Measurements from ENCODE around the gene TBL2. TPM values are rescaled to one million over a fixed set of nuclear protein-coding genes. Genes with fewer than 3 reads are reported as not detected.
"Not testable (repeated sequence)": the region's sequence is repeated elsewhere in the genome, so short reads cannot be mapped to it uniquely, and the experiment has no call there.

The TBL2 gene, protein sequence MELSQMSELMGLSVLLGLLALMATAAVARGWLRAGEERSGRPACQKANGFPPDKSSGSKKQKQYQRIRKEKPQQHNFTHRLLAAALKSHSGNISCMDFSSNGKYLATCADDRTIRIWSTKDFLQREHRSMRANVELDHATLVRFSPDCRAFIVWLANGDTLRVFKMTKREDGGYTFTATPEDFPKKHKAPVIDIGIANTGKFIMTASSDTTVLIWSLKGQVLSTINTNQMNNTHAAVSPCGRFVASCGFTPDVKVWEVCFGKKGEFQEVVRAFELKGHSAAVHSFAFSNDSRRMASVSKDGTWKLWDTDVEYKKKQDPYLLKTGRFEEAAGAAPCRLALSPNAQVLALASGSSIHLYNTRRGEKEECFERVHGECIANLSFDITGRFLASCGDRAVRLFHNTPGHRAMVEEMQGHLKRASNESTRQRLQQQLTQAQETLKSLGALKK
- 139 and 161 TPM in 2 replicates for total RNA-seq (2014; rRNA removed; shearing (Covaris generic))
- polyA plus RNA-seq (2015; cell fraction: cytosol; rRNA removed) = 90.1 and 99.7 TPM in 2 replicates
- 62.8 and 70.5 TPM in 2 replicates for polyA plus RNA-seq (2015; cell fraction: nucleus; rRNA removed)

DNA sequence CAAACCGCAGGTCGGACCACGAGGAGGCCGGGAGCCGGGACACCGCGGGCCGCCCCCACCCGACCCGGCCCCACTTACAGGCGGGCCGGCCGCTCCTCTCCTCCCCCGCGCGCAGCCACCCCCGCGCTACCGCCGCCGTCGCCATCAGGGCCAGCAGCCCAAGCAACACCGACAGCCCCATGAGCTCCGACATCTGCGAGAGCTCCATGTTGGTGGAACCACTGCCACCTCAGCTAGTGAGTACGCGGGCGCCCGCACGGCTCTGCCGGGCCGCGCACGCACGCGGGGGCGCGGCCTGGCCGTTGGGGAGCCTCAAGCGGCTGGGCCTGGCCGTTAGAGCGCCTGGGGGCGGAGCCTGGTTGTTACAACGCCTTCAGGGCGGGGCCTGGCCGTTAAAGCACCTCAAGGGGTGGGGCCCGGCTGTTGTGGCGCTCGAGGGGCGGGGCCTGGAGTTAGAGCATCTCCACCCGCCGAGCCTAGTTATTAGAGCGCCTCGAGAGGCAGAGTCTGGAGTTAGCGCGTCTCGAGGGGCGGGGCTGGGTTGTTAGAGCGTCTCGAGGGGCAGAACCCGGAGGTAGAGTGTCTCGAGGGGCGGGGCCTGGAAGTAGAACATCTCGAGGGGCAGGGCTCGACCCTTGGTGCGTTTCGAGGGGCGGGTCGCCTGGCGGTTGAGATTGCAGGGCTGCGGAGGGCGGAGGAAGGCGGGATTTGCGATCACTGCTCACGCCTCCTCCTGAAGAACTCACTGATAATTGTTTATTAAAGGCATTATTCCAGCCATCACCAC is at the start of gene TBL2:
TBL2 (minus strand) TSS at position 238 of the 787 bp plus-strand sequence; CDS start at position 208, 30 bp downstream.
- in situ Hi-C loops (cut with HindIII; ENCODE audit: low pct_unique_long_range_greater_than_20kb, low sequenced_read_pairs) = no loop called here
- DNase-seq (ENCODE audit: low read depth, low spot score) = peak; percentile 99

DNA sequence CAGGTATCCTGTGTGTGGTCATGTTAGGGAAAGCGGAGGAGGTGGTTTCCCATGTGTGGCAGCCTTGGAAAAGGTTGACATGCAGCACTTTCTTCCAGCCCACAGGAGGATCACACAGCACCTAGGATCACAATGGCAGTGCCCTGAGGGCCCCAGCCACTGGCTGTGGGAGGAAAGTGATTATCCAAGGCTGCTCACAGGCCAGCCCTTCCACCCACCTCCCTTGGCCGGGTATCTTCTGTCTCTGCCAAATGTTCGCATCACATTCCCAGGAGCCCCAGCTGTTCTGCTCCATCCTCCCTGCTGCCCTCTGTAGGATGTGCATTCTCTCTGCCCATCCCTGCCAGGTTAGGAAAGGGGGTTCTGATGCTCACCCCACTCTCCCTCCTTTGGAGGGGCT is 48.4 kb upstream of the TBL2 start:
- DNase-seq (ENCODE audit: low read depth, low spot score) = peak; percentile 26
- in situ Hi-C loops (cut with HindIII; ENCODE audit: low pct_unique_long_range_greater_than_20kb, low sequenced_read_pairs) = no loop called here

DNA sequence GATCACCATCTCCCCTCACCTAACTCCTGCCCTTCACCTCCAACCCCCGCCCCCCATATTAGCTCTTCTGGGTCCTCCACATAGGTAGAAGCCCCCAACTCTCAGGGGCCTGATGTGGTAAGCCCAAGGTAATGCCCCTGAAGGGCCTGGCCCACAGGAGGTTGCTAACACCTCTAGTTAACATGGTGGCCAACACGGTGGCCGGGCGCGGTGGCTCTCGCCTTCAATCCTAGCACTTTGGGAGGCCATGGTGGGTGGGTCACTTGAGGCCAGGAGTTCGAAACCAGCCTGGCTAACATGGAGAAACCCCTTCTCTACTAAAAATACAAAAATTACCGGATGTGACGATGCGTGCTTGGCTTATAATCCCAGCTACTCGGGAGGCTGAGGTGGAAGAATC is 46.9 kb upstream of the TBL2 start:
- no peak for DNase-seq (ENCODE audit: low read depth, low spot score)
- in situ Hi-C loops (cut with HindIII; ENCODE audit: low pct_unique_long_range_greater_than_20kb, low sequenced_read_pairs) = no loop called here

DNA sequence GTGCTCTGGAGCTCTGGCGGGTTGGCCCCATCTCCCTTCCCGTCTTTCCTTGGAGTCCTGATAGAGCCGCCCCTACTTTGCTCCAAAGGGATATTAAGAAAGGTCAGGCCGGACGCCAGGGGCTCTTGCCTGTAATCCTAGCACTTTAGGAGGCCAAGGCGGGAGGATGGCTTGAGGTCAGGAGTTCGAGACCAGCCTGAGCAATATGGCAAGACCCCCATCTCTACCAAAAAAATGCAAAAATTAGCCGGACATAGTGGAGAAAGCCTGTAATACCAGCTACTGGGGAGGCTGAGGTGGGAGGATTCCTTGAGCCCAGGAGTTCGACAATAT is 46.3 kb upstream of the TBL2 start:
- in situ Hi-C loops (cut with HindIII; ENCODE audit: low pct_unique_long_range_greater_than_20kb, low sequenced_read_pairs) = no loop called here
- DNase-seq (ENCODE audit: low read depth, low spot score) = no peak

DNA sequence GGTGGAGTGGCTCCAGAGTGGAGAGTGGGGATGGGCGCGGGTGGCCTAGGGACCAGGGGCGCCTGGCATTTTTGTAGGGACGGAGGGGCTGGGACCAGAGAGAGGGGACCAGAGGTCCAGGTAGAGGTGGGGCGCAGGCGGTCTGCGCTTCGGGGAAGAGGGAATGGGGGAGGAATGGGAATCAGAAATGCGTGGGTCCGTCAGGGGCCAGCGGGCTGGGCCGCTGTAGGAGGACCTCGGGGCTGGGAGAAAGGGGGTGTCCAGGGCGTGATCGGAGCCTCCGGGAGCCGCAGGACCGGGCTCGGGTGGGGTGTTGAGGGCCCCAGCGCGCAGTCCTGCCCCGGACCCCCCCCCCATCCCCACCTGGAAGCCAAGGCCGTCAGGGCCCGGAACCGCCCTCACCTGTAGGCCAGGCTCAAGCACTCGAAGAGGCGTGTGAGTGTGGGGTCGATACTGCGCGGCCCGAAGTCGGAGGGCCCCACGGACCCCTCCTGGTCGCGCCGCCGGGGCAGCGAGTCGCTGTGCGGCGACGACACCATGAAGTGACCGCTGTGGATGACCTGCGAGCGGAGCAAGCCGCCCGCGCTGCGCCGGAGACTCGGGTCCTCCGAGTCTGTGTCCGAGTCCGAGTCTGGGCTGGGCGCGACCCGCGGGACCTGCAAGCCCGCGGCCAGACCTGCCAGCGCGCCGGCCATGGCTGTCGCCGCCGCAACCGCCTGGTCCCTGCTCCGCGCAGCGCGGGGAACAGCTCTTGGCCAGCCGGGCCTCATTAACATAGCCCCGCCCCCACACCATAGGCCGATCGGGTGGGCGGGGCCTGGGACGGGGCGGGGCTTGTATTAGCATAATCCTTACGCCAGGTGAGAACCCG is 45.7 kb upstream of the TBL2 start, which contains the start of gene MLXIPL:
MLXIPL (minus strand) TSS at position 725 of the 871 bp plus-strand sequence; CDS start at position 695, 30 bp downstream.
- in situ Hi-C loops (cut with HindIII; ENCODE audit: low pct_unique_long_range_greater_than_20kb, low sequenced_read_pairs) = no loop called here
- DNase-seq (ENCODE audit: low read depth, low spot score) = peak; percentile 66

DNA sequence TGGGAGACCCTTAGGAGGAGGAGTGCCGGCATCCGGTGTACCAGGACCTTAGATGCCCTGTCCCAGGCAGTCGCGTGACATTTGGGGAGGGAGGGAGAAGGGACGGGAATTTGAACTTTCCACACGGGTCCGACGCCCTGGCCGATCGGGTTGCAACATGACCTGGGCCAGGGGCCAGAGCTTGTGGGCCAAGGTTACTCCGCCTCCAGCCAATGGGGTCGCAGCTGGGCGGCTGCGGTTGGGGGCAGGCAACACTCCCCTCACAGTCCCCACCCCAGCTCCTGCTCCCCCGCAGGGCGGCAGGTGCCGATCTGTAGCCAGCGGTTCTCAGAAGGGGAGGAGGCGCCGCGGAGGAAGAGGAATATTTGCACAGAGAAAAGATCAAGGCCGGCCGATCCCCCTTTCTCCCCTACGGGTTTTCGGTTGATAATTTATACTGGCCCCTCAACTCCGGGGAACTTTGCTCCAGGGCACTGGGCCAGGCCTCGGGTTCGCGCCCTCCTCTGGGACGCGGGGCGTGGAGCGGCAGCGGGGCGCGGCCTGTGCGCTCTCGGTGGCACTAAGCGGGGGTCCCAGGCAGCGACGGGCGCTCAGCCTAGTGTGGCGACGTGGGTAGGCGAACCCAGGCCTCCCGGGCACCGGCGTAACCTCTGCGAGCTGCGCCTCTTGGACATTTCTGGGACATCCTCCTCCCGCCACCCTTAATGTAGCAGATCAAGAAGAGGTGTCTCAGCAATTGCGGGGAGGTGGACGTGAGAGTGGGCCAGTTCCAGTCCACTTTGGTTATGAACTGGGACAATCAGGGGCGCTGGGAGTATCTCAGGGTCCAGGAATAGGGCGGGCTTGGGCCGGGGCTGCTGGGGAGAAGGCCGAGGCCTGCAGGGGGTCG is 44.8 kb upstream of the TBL2 start:
- in situ Hi-C loops (cut with HindIII; ENCODE audit: low pct_unique_long_range_greater_than_20kb, low sequenced_read_pairs) = no loop called here
- no peak for DNase-seq (ENCODE audit: low read depth, low spot score)

DNA sequence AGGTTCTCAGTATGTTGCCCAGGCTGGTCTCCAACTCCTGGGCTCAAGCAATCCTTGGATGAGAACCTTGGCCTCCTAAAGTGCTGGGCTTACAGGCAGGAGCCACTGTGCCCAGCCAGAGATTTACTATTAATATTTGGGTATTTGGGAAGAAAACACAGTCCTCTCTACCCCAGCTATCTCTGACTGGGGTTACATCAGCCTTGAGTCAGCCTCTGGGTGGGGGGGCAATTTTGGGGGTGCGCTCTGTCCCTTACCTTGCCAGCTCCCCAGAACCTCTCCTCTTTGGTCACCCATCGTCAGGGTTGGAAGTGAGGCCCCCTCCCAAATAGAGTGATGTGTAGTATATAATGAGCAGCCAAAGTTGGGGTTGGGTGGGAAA is 44.1 kb upstream of the TBL2 start:
- no peak for DNase-seq (ENCODE audit: low read depth, low spot score)
- in situ Hi-C loops (cut with HindIII; ENCODE audit: low pct_unique_long_range_greater_than_20kb, low sequenced_read_pairs) = no loop called here

DNA sequence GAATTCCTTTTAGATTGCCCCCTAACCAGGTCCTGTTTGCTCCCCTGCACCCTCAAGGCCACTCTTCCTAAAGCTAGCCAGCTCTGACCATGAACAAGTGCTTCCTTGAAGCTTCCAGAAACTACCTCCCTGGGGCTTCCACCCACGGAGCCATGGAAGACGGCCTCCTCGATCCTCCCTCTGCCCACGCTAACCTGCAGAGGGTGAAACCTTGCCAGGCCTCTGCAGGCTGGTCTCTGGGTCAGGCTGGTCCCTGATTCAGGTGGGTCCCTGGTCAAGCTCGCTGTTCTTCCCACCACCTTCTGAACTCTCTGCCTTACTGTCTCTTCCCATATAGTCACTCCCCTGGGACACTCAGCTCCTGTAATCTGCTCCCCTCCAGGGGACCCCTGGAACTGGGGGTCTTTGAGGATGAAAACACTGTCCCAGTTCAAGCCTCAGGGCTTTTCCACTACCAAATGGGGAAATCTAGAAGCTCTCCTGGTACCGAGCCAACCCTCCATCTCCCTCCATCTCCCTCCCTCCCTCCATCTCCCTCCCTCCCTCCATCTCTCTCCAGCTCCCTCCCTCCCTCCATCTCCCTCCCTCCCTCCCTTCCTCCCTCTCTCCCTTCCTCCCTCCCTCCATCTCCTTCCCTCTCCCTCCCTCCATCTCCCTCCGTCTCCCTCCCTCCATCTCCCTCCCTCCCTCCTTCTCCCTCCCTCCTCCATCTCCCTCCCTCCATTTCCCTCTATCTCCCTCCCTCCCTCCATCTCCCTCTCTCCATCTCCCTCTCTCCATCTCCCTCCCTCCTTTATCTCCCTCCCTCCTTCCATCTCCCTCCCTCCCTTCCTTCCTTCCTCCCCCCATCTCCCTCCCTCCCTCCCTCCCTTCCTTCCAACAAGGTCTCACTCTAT is 43.0 kb upstream of the TBL2 start:
- in situ Hi-C loops (cut with HindIII; ENCODE audit: low pct_unique_long_range_greater_than_20kb, low sequenced_read_pairs) = no loop called here

DNA sequence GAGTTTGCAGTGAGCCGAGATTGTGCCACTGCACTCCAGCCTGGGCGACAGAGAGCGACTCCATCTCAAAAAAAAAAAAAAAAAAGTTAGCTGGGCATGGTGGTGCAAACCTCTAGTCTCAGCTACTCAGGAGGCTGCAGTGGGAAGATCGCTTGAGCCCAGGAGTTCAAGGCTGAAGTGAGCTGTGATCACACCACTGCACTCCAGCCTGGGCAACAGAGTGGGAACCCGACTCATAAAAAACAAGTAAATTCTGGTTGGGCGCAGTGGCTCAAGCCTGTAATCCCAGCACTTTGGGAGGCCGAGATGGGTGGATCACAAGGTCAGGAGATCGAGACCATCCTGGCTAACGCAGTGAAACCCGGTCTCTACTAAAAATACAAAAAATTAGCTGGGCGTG is 41.0 kb upstream of the TBL2 start:
- in situ Hi-C loops (cut with HindIII; ENCODE audit: low pct_unique_long_range_greater_than_20kb, low sequenced_read_pairs); DNase-seq (ENCODE audit: low read depth, low spot score): not testable (repeated sequence)

More for the DNA sequence above, 43.0 kb upstream of the TBL2 start:
- DNase-seq (ENCODE audit: low read depth, low spot score) = no peak

DNA sequence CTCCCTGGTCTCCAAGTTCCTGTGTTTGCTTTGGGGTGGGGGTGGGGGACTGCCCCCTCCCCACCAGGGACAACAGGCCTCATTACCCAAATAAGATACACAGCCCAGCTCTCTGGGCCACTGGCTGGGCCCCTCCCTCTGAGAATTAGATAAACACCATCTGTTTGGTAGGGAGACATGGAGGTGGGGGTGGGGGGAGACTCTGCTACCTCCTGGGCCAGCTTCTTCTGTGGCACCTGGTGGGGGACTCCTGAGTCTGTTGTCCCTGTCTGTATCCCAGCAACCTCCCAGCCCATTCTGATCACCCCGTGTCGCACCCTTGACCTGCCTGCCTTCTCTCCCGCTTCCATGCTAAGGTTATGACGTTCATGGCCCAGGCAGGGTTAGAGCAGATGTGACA is 40.2 kb upstream of the TBL2 start:
- in situ Hi-C loops (cut with HindIII; ENCODE audit: low pct_unique_long_range_greater_than_20kb, low sequenced_read_pairs) = no loop called here
- no peak for DNase-seq (ENCODE audit: low read depth, low spot score)

DNA sequence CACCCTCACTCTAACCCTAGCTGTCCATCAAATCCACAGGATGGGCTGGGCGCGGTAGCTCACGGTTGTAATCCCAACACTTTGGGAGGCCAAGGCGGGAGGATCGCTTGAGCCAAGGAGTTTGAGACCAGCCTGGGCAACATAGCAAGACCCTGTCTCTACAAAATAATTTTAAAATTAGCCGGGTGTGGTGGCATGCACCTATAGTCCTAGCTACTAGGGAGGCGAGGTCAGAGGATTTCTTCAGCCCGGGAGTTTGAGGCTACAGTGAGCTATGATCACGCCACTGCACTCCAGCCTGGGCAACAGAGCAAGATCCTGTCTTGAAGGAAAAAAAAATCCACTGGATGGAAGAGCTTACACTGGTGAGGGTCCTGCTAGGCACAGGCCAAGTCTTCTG is 39.1 kb upstream of the TBL2 start:
- in situ Hi-C loops (cut with HindIII; ENCODE audit: low pct_unique_long_range_greater_than_20kb, low sequenced_read_pairs); DNase-seq (ENCODE audit: low read depth, low spot score): not testable (repeated sequence)

DNA sequence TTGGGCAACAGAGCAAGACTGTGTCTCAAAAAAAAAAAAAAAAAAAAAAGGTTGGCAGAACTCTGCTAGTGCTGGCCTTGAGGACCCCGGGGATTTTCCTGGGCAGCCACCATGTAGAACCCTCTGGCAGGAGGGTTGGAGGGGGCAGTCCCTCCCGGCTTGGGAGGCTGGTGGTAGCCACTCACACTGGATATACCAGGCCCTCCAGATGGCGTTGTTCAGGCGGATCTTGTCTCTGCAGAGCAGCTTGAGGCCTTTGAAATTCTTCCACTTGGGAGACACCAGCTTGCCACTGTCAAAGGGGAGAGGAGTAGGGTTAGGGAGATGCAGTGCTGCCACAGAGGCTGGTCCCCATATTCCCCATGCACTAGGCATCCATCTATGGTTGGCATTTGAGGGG is 37.5 kb upstream of the TBL2 start:
- in situ Hi-C loops (cut with HindIII; ENCODE audit: low pct_unique_long_range_greater_than_20kb, low sequenced_read_pairs) = no loop called here
- DNase-seq (ENCODE audit: low read depth, low spot score) = peak; percentile 63

DNA sequence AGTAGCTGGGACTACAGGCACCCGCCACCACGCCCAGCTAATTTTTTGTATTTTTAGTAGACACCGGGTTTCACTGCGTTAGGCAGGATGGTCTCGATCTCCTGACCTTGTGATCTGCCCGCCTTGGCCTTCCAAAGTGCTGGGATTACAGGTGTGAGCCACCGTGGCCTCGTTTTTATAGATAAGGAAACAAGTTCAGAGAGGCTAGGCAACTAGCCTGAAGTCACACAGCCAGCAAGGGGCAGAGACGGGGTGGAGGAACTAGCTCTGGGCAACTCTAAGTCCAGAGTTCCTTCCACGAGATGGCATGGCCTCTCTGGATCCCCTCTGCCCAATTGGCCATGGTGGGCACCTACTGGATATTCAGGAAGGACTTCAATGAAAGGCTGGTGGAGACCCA is 36.6 kb upstream of the TBL2 start:
- DNase-seq (ENCODE audit: low read depth, low spot score); in situ Hi-C loops (cut with HindIII; ENCODE audit: low pct_unique_long_range_greater_than_20kb, low sequenced_read_pairs): not testable (repeated sequence)

DNA sequence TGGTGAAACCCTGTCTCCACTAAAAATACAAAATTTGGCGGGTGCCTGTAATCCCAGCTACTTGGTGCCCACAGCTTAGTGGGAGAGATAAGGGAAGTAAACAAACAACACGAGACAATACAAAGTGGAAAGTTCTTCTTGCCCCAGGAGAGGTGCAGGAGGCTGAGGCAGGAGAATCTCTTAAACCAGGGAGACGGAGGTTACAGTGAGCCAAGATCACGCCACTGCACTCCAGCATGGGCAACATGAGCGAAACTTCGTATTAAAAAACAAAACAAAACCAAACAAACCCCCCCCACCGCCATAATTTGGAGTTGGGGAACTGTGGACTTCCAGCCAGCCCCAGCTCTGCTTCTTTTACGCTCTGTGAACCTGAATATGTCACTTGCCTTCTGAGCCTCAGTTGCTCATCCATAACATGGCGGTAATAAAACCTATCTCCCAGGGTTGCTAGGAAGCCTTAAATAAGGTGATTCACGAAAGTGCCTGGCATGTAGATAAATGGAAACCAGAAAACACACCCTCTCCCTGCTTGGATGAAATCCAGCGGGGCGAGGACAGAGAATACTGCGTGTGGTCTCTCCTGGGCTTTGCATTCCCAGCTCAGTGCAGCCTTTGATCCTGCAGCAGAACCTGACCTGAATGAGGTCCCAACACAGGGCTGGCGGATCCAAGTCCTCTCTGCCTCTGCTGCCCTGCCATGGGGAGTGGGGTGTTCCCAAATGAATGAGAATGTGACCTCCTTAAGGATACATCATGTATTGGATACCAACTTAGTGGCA is 35.8 kb upstream of the TBL2 start:
- DNase-seq (ENCODE audit: low read depth, low spot score) = no peak
- in situ Hi-C loops (cut with HindIII; ENCODE audit: low pct_unique_long_range_greater_than_20kb, low sequenced_read_pairs) = no loop called here

DNA sequence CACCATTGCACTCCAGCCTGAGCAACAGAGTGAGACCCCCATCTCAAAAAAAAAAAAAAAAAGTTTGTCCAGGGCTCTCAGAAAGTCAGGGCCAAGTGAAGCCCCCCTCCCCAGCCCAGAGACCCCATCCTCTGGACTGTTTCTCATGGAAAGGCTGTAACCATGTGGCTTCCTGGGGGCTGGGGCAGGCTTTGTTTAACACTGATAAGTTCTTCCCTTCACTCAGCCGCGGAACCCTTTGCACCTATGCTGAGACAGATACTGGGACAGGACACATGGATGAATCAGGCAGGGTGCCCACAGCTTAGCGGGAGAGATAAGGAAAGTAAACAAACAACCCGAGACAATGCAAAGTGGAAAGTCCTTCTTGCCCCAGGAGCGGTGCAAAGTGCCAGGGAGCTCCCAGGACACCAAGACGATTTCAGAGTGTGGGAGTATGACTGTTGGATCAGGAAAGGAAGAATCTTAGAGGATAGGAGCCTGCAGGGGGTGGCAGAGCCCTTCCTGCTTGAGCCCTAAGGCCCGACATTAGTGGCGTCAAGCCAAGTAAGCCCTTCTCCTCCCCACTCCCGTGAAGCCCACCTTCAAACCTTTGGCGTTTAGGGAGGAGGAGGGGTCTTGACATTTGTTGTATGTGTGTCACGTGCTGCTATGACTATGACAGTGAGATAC is 34.4 kb upstream of the TBL2 start:
- in situ Hi-C loops (cut with HindIII; ENCODE audit: low pct_unique_long_range_greater_than_20kb, low sequenced_read_pairs) = no loop called here

More for the DNA sequence above, 34.4 kb upstream of the TBL2 start:
- DNase-seq (ENCODE audit: low read depth, low spot score) = peak; percentile 81
